DOHH2 (cell line): ENCODE measurements around the gene TRIM24.
"Not testable (repeated sequence)": the region's sequence is repeated elsewhere in the genome, so short reads cannot be mapped to it uniquely, and the experiment has no call there.

Source experiments
- H3F3A ChIP-seq: fragments of 200-600 bp; sonication (generic), shearing (Covaris generic); 2 replicates; pipeline ENCODE4 v1.6.0; 2016; ENCODE audit warnings: antibody characterized with exemption, mild to moderate bottlenecking; ENCODE audit not compliant: control insufficient read depth, insufficient read depth
- H3K27ac ChIP-seq: fragments of 200-600 bp; sonication (generic); 2 replicates; pipeline ENCODE4 v1.5.1; 2014; ENCODE audit warnings: low read depth, mild to moderate bottlenecking, low read length, moderate library complexity
- H3K27me3 ChIP-seq: fragments of 200-600 bp; sonication (generic); 2 replicates; pipeline ENCODE4 v1.6.1; 2014; ENCODE audit warnings: mild to moderate bottlenecking, low read length, mixed read lengths; ENCODE audit not compliant: control insufficient read depth
- H3K36me3 ChIP-seq: fragments of 200-600 bp; sonication (generic); 2 replicates; pipeline ENCODE4 v1.6.1; 2014; ENCODE audit warnings: mild to moderate bottlenecking, low read length, moderate library complexity, mixed read lengths; ENCODE audit not compliant: control insufficient read depth
- H3K4me1 ChIP-seq: fragments of 200-600 bp; sonication (generic); 2 replicates; pipeline ENCODE4 v1.6.1; 2014; ENCODE audit warnings: mild to moderate bottlenecking, low read length, mixed read lengths; ENCODE audit not compliant: control insufficient read depth
- H3K4me2 ChIP-seq: fragments of 200-600 bp; sonication (generic); 2 replicates; pipeline ENCODE4 v1.6.0; 2014; ENCODE audit warnings: mild to moderate bottlenecking, low read length, moderate library complexity
- H3K4me3 ChIP-seq: fragments of 200-600 bp; sonication (generic); 2 replicates; pipeline ENCODE4 v1.5.1; 2014; ENCODE audit warnings: mild to moderate bottlenecking, low read length, mixed read lengths
- H3K79me2 ChIP-seq: fragments of 200-600 bp; sonication (generic); 2 replicates; pipeline ENCODE4 v1.6.1; 2014; ENCODE audit warnings: mild to moderate bottlenecking, low read length, mixed read lengths; ENCODE audit not compliant: control insufficient read depth
- H3K9me2 ChIP-seq: fragments of 200-600 bp; sonication (generic); replicated peaks from 2 replicates; pipeline ENCODE4 v1.6.1; 2014; ENCODE audit warnings: mild to moderate bottlenecking, low read length, mixed read lengths; ENCODE audit not compliant: control insufficient read depth
- H3K9me3 ChIP-seq: fragments of 200-600 bp; sonication (generic); 2 replicates; pipeline ENCODE4 v1.6.1; 2014; ENCODE audit warnings: antibody characterized with exemption, low read length, mixed read lengths; ENCODE audit not compliant: control insufficient read depth, insufficient read depth
- H4K20me1 ChIP-seq: fragments of 200-600 bp; sonication (generic); 2 replicates; pipeline ENCODE4 v1.6.0; 2014; ENCODE audit warnings: low read depth, mild to moderate bottlenecking, antibody characterized with exemption, low read length, moderate library complexity; ENCODE audit not compliant: control insufficient read depth, insufficient read depth
- CTCF ChIP-seq: fragments of 200-600 bp; sonication (generic); IDR thresholded peaks from one replicate; pipeline ENCODE4 v1.5.1; 2014; ENCODE audit warnings: antibody characterized with exemption, mild to moderate bottlenecking, low read depth, low read length; ENCODE audit not compliant: poor library complexity, severe bottlenecking
- EZH2phosphoT487 ChIP-seq: fragments of 200-600 bp; sonication (generic); IDR thresholded peaks from 2 replicates; pipeline ENCODE4 v1.6.1; 2017; ENCODE audit warnings: borderline replicate concordance, mild to moderate bottlenecking, antibody characterized with exemption, low read length, moderate library complexity, mixed read lengths

TRIM24 gene

GRCh38 chr7:138499340-138499739 lies 39.3 kb downstream of the TRIM24 start:
- Histone ChIP-seq H3K27ac (no peak overlapping the region), H3K4me3 (no peak overlapping the region), H3K9me3 (no peaks in the 10 kb centered on the region), H3K27me3 (no peaks in the 10 kb centered on the region), H3K36me3 (no peaks in the 10 kb centered on the region; the same call in 1 of the 2 replicates), H3F3A (0 out of 2 replicates have a peak, but pooled peaks cover 3% of the 10 kb centered on the region), H3K4me1 (no peaks in the 10 kb centered on the region), H3K9me2 (no peaks in the 10 kb centered on the region), H3K79me2 (peaks cover 88% of the 10 kb centered on the region), H3K4me2 (no peak overlapping the region), H4K20me1 (no peaks in the 10 kb centered on the region)
- TF ChIP-seq CTCF = no peak
- no peak for TF ChIP-seq EZH2phosphoT487

DNA sequence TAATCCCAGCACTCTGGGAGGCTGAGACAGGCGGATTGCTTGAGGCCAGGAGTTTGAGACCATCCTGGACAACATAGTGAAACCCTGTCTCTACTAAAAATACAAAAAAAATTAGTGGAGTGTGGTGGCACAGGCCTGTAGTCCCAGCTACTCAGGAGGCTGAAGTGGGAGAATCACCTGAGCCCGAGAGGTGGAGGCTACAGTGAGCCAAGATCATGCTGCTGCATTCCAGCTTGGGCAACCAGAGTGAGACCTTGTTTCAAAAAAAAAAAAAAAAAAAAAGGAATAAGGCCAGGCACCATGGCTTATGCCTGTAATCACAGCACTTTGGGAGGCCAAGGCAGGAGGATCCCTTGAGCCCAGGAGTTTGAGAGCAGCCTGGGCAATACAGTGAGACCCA lies 40.2 kb downstream of the TRIM24 start:
- H3F3A ChIP-seq, H3K27ac ChIP-seq, H3K4me1 ChIP-seq, H3K4me2 ChIP-seq, H3K27me3 ChIP-seq, H3K4me3 ChIP-seq, H3K9me3 ChIP-seq, H3K36me3 ChIP-seq, H4K20me1 ChIP-seq, H3K9me2 ChIP-seq: not testable (repeated sequence)
- peaks cover 78% of the 10 kb centered on the region for H3K79me2 ChIP-seq

DNA sequence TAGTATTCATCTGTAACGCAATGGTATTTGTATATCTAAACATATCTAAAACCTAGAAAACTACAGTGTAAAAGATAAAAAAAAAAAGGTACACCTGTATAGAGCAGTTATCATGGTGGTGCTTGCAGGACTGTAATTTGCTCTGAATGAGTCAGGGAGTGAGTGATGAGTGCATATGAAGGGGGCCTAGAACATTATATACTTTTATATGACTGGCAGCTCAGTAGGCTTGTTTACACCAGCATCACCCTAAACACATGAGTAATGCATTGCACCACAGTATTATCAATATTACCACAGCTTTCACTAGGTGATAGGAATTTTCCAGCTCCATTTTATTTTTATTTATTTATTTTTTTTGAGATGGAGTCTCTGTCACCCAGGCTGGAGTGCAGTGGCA lies 40.8 kb downstream of the TRIM24 start:
- Histone ChIP-seq H3K36me3 (peaks cover 8% of the 10 kb centered on the region), H3K79me2 (peaks cover 77% of the 10 kb centered on the region), H3F3A (no peaks in the 10 kb centered on the region), H3K9me2 (no peaks in the 10 kb centered on the region), H3K4me1 (no peaks in the 10 kb centered on the region), H3K9me3 (no peaks in the 10 kb centered on the region), H3K27ac (no peak overlapping the region), H3K27me3 (no peaks in the 10 kb centered on the region), H4K20me1 (no peaks in the 10 kb centered on the region), H3K4me2 (no peak overlapping the region), H3K4me3 (no peak overlapping the region)
- TF ChIP-seq CTCF (no peak), EZH2phosphoT487 (no peak)

DNA sequence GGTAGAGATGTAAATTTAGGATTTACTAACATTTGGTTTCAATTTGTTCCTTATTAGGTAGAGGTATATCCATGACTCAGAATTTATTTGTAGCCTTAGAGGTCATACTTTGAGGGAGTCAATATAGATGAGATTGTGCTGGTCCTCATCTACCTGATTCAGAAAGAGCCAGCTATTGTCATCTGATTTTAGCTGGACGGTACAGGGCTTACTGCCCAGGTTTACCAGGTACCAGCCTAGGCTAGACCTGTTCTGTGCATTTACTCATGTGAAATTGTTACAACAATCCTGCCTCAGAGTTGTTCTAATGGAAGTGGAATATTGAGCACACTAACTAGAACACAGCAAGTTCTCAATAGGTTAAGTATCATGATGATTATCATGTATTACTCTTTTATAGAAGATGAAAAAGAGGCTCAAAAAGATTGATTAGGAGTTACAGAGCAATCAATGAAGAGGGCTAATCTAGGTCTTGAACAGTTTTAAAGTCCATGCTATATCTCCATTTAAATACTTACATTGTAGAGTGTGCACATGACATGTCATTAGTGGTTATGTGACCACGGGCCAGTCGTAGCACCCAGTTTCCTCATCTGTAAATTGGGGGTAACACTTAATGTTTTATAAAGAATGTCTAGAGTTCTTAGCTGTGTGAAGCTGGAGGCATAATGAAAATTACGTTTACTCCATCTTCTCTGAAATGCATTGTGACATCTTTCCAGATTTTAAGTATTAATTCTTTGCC lies 42.1 kb downstream of the TRIM24 start:
- no peak overlapping the region for H3K4me3 ChIP-seq
- peaks cover 74% of the 10 kb centered on the region for H3K79me2 ChIP-seq
- H3K9me2 ChIP-seq = no peaks in the 10 kb centered on the region
- no peaks in the 10 kb centered on the region for H3K27me3 ChIP-seq
- TF ChIP-seq EZH2phosphoT487 (no peak), CTCF (no peak)
- H3K4me1 ChIP-seq = no peaks in the 10 kb centered on the region
- no peaks in the 10 kb centered on the region for H3K9me3 ChIP-seq
- no peak overlapping the region for H3K27ac ChIP-seq
- H4K20me1 ChIP-seq = no peaks in the 10 kb centered on the region
- H3F3A ChIP-seq = no peaks in the 10 kb centered on the region
- H3K36me3 ChIP-seq = peaks cover 20% of the 10 kb centered on the region
- no peak overlapping the region for H3K4me2 ChIP-seq
